ENCODE measurements around the gene SIL1.

Gene SIL1

GRCh38 chr5:139140591-139141071 lies 57.5 kb downstream of the SIL1 start:
- peak in 2 of 3 donors; percentile 79 to 86 for DNase-seq
- CTCF ChIA-PET, result interaction anchor here (0.8 to 3.7 kb wide), 9 partner anchors 9 to 128 kb away, joined by 3 to 16 read pairs (median 4); no protein-coding TSS in a partner anchor
- Histone ChIP-seq H3K27ac (ENCODE audit: insufficient read depth in 1 of 2, low read depth in 1 of 2, low read length in 2 of 2, poor library complexity in 1 of 2, severe bottlenecking in 2 of 2) (peak overlapping the region in 1 of 2 experiments; percentile 63), H3K4me3 (ENCODE audit: control insufficient read depth in 1 of 7, extremely low read depth in 1 of 7, insufficient read depth in 4 of 7, low read depth in 2 of 7, low read length in 6 of 7) (peak overlapping the region in 3 of 7 experiments; percentile 11 to 19 (median 17)), H3K27me3 (replicated peaks in 2 of 5; ENCODE audit: control insufficient read depth in 4 of 5, insufficient read depth in 5 of 5, low read length in 4 of 5) (no peaks in the 10 kb centered on the region), H3K36me3 (ENCODE audit: control insufficient read depth in 4 of 4, insufficient read depth in 4 of 4, low read length in 3 of 4) (peaks cover 0 to 2% (median 0%) of the 10 kb centered on the region in 4 experiments), H3K4me1 (ENCODE audit: control extremely low read depth in 1 of 4, control insufficient read depth in 4 of 4, insufficient read depth in 4 of 4, low read length in 3 of 4) (peaks cover 0 to 44% (median 38%) of the 10 kb centered on the region in 4 experiments), H3K9me3 (ENCODE audit: control extremely low read depth in 1 of 5, control insufficient read depth in 4 of 5, insufficient read depth in 2 of 5, low read depth in 1 of 5, low read length in 4 of 5) (no peaks in the 10 kb centered on the region)
- POLR2A ChIA-PET, result interaction anchor here (0.7 to 1.0 kb wide), 2 partner anchors 121 to 597 kb away, joined by 3 to 4 read pairs; partner anchors contain the start of gene ETF1
- WGBS (ENCODE audit: insufficient coverage), result 0% methylated on average over 3 of the region's 6 CpGs

GRCh38 chr5:139138809-139139208 lies 59.4 kb downstream of the SIL1 start:
- 28% methylated on average over 2 of the region's 3 CpGs for WGBS (ENCODE audit: insufficient coverage)
- no peaks in the 10 kb centered on the region for H3K27me3 ChIP-seq (replicated peaks in 2 of 5; ENCODE audit: control insufficient read depth in 4 of 5, insufficient read depth in 5 of 5, low read length in 4 of 5)
- POLR2A ChIA-PET, result interaction anchor here (1.0 to 1.3 kb wide), 2 partner anchors 26 to 40 kb away, joined by 3 to 4 read pairs; no protein-coding TSS in a partner anchor
- H3K9me3 ChIP-seq (ENCODE audit: control extremely low read depth in 1 of 5, control insufficient read depth in 4 of 5, insufficient read depth in 2 of 5, low read depth in 1 of 5, low read length in 4 of 5), result no peaks in the 10 kb centered on the region
- CTCF ChIA-PET, result interaction anchor here (0.7 to 3.7 kb wide), 16 partner anchors 9 to 349 kb away, joined by 3 to 16 read pairs (median 4); partner anchors contain the start of gene SIL1
- H3K27ac ChIP-seq (ENCODE audit: insufficient read depth in 1 of 2, low read depth in 1 of 2, low read length in 2 of 2, poor library complexity in 1 of 2, severe bottlenecking in 2 of 2), result peak overlapping the region in 1 of 2 experiments; percentile 10
- H3K36me3 ChIP-seq (ENCODE audit: control insufficient read depth in 4 of 4, insufficient read depth in 4 of 4, low read length in 3 of 4), result peaks cover 0 to 2% (median 0%) of the 10 kb centered on the region in 4 experiments
- peak in 2 of 3 donors; percentile 30 to 56 for DNase-seq
- H3K4me1 ChIP-seq (ENCODE audit: control extremely low read depth in 1 of 4, control insufficient read depth in 4 of 4, insufficient read depth in 4 of 4, low read length in 3 of 4), result peaks cover 0 to 44% (median 38%) of the 10 kb centered on the region in 4 experiments
- no peak overlapping the region for H3K4me3 ChIP-seq (ENCODE audit: control insufficient read depth in 1 of 7, extremely low read depth in 1 of 7, insufficient read depth in 4 of 7, low read depth in 2 of 7, low read length in 6 of 7)

GRCh38 chr5:139138109-139138508 lies 60.1 kb downstream of the SIL1 start:
- Histone ChIP-seq H3K27ac (ENCODE audit: insufficient read depth in 1 of 2, low read depth in 1 of 2, low read length in 2 of 2, poor library complexity in 1 of 2, severe bottlenecking in 2 of 2) (no peak overlapping the region), H3K9me3 (ENCODE audit: control extremely low read depth in 1 of 5, control insufficient read depth in 4 of 5, insufficient read depth in 2 of 5, low read depth in 1 of 5, low read length in 4 of 5) (no peaks in the 10 kb centered on the region), H3K27me3 (replicated peaks in 2 of 5; ENCODE audit: control insufficient read depth in 4 of 5, insufficient read depth in 5 of 5, low read length in 4 of 5) (no peaks in the 10 kb centered on the region), H3K4me3 (ENCODE audit: control insufficient read depth in 1 of 7, extremely low read depth in 1 of 7, insufficient read depth in 4 of 7, low read depth in 2 of 7, low read length in 6 of 7) (no peak overlapping the region), H3K4me1 (ENCODE audit: control extremely low read depth in 1 of 4, control insufficient read depth in 4 of 4, insufficient read depth in 4 of 4, low read length in 3 of 4) (peaks cover 0 to 44% (median 38%) of the 10 kb centered on the region in 4 experiments), H3K36me3 (ENCODE audit: control insufficient read depth in 4 of 4, insufficient read depth in 4 of 4, low read length in 3 of 4) (peaks cover 0 to 2% (median 0%) of the 10 kb centered on the region in 4 experiments)
- ChIA-PET CTCF (interaction anchor here (0.7 to 3.7 kb wide), 15 partner anchors 9 to 348 kb away, joined by 3 to 16 read pairs (median 4); partner anchors contain the start of gene SIL1), POLR2A (interaction anchor here (0.9 to 1.3 kb wide), 3 partner anchors 9 to 40 kb away, joined by 3 to 4 read pairs (median 3); no protein-coding TSS in a partner anchor)
- DNase-seq, result no peak
- 89% methylated on average over 3 of the region's 4 CpGs for WGBS (ENCODE audit: insufficient coverage)

- H3K27ac ChIP-seq (ENCODE audit: insufficient read depth in 1 of 2, low read depth in 1 of 2, low read length in 2 of 2, poor library complexity in 1 of 2, severe bottlenecking in 2 of 2), result no peak overlapping the region
- DNase-seq, result peak; percentile 43 to 64 (median 57)
- no peaks in the 10 kb centered on the region for H3K27me3 ChIP-seq (replicated peaks in 2 of 5; ENCODE audit: control insufficient read depth in 4 of 5, insufficient read depth in 5 of 5, low read length in 4 of 5)
- no peaks in the 10 kb centered on the region for H3K9me3 ChIP-seq (ENCODE audit: control extremely low read depth in 1 of 5, control insufficient read depth in 4 of 5, insufficient read depth in 2 of 5, low read depth in 1 of 5, low read length in 4 of 5)
- no peak overlapping the region for H3K4me3 ChIP-seq (ENCODE audit: control insufficient read depth in 1 of 7, extremely low read depth in 1 of 7, insufficient read depth in 4 of 7, low read depth in 2 of 7, low read length in 6 of 7)
- H3K4me1 ChIP-seq (ENCODE audit: control extremely low read depth in 1 of 4, control insufficient read depth in 4 of 4, insufficient read depth in 4 of 4, low read length in 3 of 4), result peaks cover 0 to 48% (median 40%) of the 10 kb centered on the region in 4 experiments
- POLR2A ChIA-PET, result interaction anchor here (0.9 to 1.3 kb wide), 3 partner anchors 9 to 41 kb away, joined by 3 to 4 read pairs (median 3); no protein-coding TSS in a partner anchor
- WGBS (ENCODE audit: insufficient coverage), result 100% methylated on average over 2 of the region's 4 CpGs
- CTCF ChIA-PET, result interaction anchor here (1.0 to 3.7 kb wide), 11 partner anchors 10 to 348 kb away, joined by 3 to 16 read pairs (median 5); partner anchors contain the start of gene SIL1
- H3K36me3 ChIP-seq (ENCODE audit: control insufficient read depth in 4 of 4, insufficient read depth in 4 of 4, low read length in 3 of 4), result peaks cover 0 to 2% (median 0%) of the 10 kb centered on the region in 4 experiments
These were observed 60.5 kb downstream of the SIL1 start for GRCh38 chr5:139137697-139138096.

- Histone ChIP-seq H3K36me3 (ENCODE audit: control insufficient read depth in 4 of 4, insufficient read depth in 4 of 4, low read length in 3 of 4) (peaks cover 0 to 2% (median 0%) of the 10 kb centered on the region in 4 experiments), H3K27me3 (replicated peaks in 2 of 5; ENCODE audit: control insufficient read depth in 4 of 5, insufficient read depth in 5 of 5, low read length in 4 of 5) (no peaks in the 10 kb centered on the region), H3K4me1 (ENCODE audit: control extremely low read depth in 1 of 4, control insufficient read depth in 4 of 4, insufficient read depth in 4 of 4, low read length in 3 of 4) (peaks cover 0 to 42% (median 32%) of the 10 kb centered on the region in 4 experiments), H3K9me3 (ENCODE audit: control extremely low read depth in 1 of 5, control insufficient read depth in 4 of 5, insufficient read depth in 2 of 5, low read depth in 1 of 5, low read length in 4 of 5) (no peaks in the 10 kb centered on the region), H3K27ac (ENCODE audit: insufficient read depth in 1 of 2, low read depth in 1 of 2, low read length in 2 of 2, poor library complexity in 1 of 2, severe bottlenecking in 2 of 2) (no peak overlapping the region), H3K4me3 (ENCODE audit: control insufficient read depth in 1 of 7, extremely low read depth in 1 of 7, insufficient read depth in 4 of 7, low read depth in 2 of 7, low read length in 6 of 7) (no peak overlapping the region)
- WGBS (ENCODE audit: insufficient coverage), result 40% methylated on average over 2 of the region's 4 CpGs
- POLR2A ChIA-PET, result interaction anchor here (1.0 kb wide), 1 partner anchor 15 kb away, joined by 3 read pairs; no protein-coding TSS in a partner anchor
- CTCF ChIA-PET, result interaction anchor here (0.7 to 2.4 kb wide), 7 partner anchors 9 to 43 kb away, joined by 3 to 11 read pairs (median 3); no protein-coding TSS in a partner anchor
- DNase-seq, result no peak
These were observed 63.3 kb downstream of the SIL1 start for GRCh38 chr5:139134906-139135305.

GRCh38 chr5:139133282-139133681 lies 64.9 kb downstream of the SIL1 start:
- WGBS (ENCODE audit: insufficient coverage), result no CpG with 5 or more reads among the region's 2 CpGs

More at GRCh38 chr5:139133282-139133681, 64.9 kb downstream of the SIL1 start:
- ChIA-PET POLR2A (no interaction called here), CTCF (interaction anchor here (1.4 to 2.1 kb wide), 2 partner anchors 14 to 40 kb away, joined by 3 to 5 read pairs; no protein-coding TSS in a partner anchor)
- peak in 2 of 3 donors; percentile 17 to 39 for DNase-seq
- Histone ChIP-seq H3K4me3 (ENCODE audit: control insufficient read depth in 1 of 7, extremely low read depth in 1 of 7, insufficient read depth in 4 of 7, low read depth in 2 of 7, low read length in 6 of 7) (no peak overlapping the region), H3K27me3 (replicated peaks in 2 of 5; ENCODE audit: control insufficient read depth in 4 of 5, insufficient read depth in 5 of 5, low read length in 4 of 5) (no peaks in the 10 kb centered on the region), H3K9me3 (ENCODE audit: control extremely low read depth in 1 of 5, control insufficient read depth in 4 of 5, insufficient read depth in 2 of 5, low read depth in 1 of 5, low read length in 4 of 5) (no peaks in the 10 kb centered on the region), H3K4me1 (ENCODE audit: control extremely low read depth in 1 of 4, control insufficient read depth in 4 of 4, insufficient read depth in 4 of 4, low read length in 3 of 4) (peaks cover 0 to 30% (median 22%) of the 10 kb centered on the region in 4 experiments), H3K27ac (ENCODE audit: insufficient read depth in 1 of 2, low read depth in 1 of 2, low read length in 2 of 2, poor library complexity in 1 of 2, severe bottlenecking in 2 of 2) (no peak overlapping the region), H3K36me3 (ENCODE audit: control insufficient read depth in 4 of 4, insufficient read depth in 4 of 4, low read length in 3 of 4) (peaks cover 0 to 2% (median 0%) of the 10 kb centered on the region in 4 experiments)
